MCF 10A (cell line): ENCODE results near the gene ZFAND3. TPM values are rescaled to one million over a fixed set of nuclear protein-coding genes. Genes with fewer than 3 reads are reported as not detected.

Experiments
- BruUV-seq: library from RNA; stranded (reverse); fragments of 400-500 nt; replicated peaks from 2 replicates; lab custom pipeline; 2021; lab: Mats Ljungman, UMichigan
- CTCF ChIA-PET: fragments of 300-600 bp; sonication (Branson Sonifier 250); formaldehyde crosslinking; extraction: SDS; loops from one replicate; lab custom pipeline; 2021; ENCODE audit warnings: antibody characterized with exemption, inconsistent platforms; lab: Yijun Ruan, JAX
- POLR2A ChIA-PET: fragments of 300-600, 350-650 bp; sonication (Branson Sonifier 250); formaldehyde crosslinking; extraction: SDS; loops from one replicate; lab custom pipeline; 2020; ENCODE audit warnings: antibody characterized with exemption, inconsistent platforms; lab: Yijun Ruan, JAX
- DNase-seq: peaks from one replicate; pipeline ENCODE4 v3.0.0-alpha.2; 2018; ENCODE audit not compliant: unreplicated experiment
- H3K27ac Mint-ChIP-seq: one replicate; pipeline ENCODE4 v1.8.0; 2022; ENCODE audit warnings: mild to moderate bottlenecking, low read depth, mixed read lengths; ENCODE audit not compliant: unreplicated experiment
- H3K27me3 Mint-ChIP-seq: one replicate; pipeline ENCODE4 v1.8.0; 2022; ENCODE audit warnings: mixed read lengths; ENCODE audit not compliant: insufficient read depth, unreplicated experiment
- H3K36me3 Mint-ChIP-seq: one replicate; pipeline ENCODE4 v1.8.0; 2022; ENCODE audit warnings: mild to moderate bottlenecking, moderate library complexity, mixed read lengths; ENCODE audit not compliant: insufficient read depth, unreplicated experiment
- H3K4me1 Mint-ChIP-seq: one replicate; pipeline ENCODE4 v1.8.0; 2022; ENCODE audit warnings: mixed read lengths; ENCODE audit not compliant: insufficient read depth, unreplicated experiment
- H3K4me3 Mint-ChIP-seq: one replicate; pipeline ENCODE4 v1.8.0; 2022; ENCODE audit warnings: mild to moderate bottlenecking, moderate library complexity, mixed read lengths; ENCODE audit not compliant: unreplicated experiment
- H3K9me3 Mint-ChIP-seq: one replicate; pipeline ENCODE4 v1.8.0; 2022; ENCODE audit warnings: mixed read lengths; ENCODE audit not compliant: unreplicated experiment
- CTCF ChIP-seq: fragments of 200-600 bp; IDR thresholded peaks from one replicate; pipeline ENCODE4 v1.8.0; 2022; ENCODE audit warnings: antibody characterized with exemption, mild to moderate bottlenecking; ENCODE audit not compliant: unreplicated experiment
- intact Hi-C: fragments of 100-400 bp; cut with micrococcal nuclease; formaldehyde crosslinking; loops from 2 replicates; pipeline ENCODE4 v1.14.1; 2022
- total RNA-seq: library from RNA; stranded (reverse); gene quantifications from 2 replicates; pipeline ENCODE4 v1.2.3, GENCODE V29; 2022

The ZFAND3 gene
- total RNA-seq, 1 experiment from 2014 or later = 100 TPM

- Mint-ChIP-seq H3K27ac (no peak overlapping the region), H3K4me1 (no peaks in the 10 kb centered on the region), H3K4me3 (no peak overlapping the region), H3K36me3 (no peaks in the 10 kb centered on the region), H3K27me3 (no peaks in the 10 kb centered on the region), H3K9me3 (no peaks in the 10 kb centered on the region)
- CTCF ChIA-PET = interaction anchor here (0.6 to 1.0 kb wide), 4 partner anchors 16 to 129 kb away, joined by 3 to 5 read pairs (median 4); no protein-coding TSS in a partner anchor
- no peak for DNase-seq
- POLR2A ChIA-PET = interaction anchor here (0.6 to 0.7 kb wide), 3 partner anchors 26 to 721 kb away, joined by 3 read pairs; no protein-coding TSS in a partner anchor
- BruUV-seq = no TSS peak
- intact Hi-C loops = no loop called here
- no peak for TF ChIP-seq CTCF
These were observed 122.3 kb downstream of the ZFAND3 start for GRCh38 chr6:37941871-37942270.

DNA sequence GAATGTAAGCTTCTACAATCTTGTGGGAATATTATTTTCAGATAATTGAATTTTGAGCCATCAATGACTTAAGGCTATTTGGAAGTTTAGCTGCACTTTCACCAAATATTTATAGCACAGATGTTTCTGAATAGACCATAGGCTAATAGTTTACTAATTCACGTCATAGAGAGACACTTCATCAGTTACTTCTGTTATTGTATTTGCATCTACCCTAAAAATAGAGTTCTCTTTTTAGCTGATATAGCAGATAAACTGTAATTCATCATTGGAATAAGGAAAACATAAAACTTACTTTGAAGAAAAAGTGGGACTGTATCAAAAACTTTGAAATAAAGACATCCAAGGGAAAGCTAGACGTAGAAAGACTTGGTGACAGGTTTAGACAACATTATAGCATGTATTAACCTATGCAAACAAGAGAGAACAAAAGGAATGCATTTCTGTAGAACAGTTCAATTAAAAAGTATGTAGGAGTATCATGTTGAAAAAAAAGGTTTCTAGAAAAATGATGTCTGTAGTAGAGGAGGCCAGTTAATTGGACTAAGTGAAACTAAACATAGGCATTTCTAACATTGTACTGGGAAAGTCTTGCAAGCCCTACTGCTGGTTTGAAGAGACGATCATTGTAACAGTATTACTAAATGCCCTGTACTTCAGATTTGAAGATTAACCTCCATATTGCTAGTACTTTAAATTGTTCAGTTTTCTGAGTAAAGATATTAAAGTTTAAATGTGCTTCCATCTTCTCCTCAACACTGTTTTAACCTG, 123.3 kb downstream of the ZFAND3 start:
- H3K4me3 Mint-ChIP-seq = no peak overlapping the region
- ChIA-PET POLR2A (interaction anchor here (0.6 to 0.9 kb wide), 3 partner anchors 19 to 483 kb away, joined by 3 read pairs; no protein-coding TSS in a partner anchor), CTCF (interaction anchor here (0.7 to 1.0 kb wide), 3 partner anchors 9 to 83 kb away, joined by 3 to 5 read pairs (median 4); no protein-coding TSS in a partner anchor)
- no peak for DNase-seq
- intact Hi-C loops = no loop called here
- no peak overlapping the region for H3K27ac Mint-ChIP-seq
- H3K36me3 Mint-ChIP-seq = no peaks in the 10 kb centered on the region
- H3K27me3 Mint-ChIP-seq = no peaks in the 10 kb centered on the region
- BruUV-seq = no TSS peak
- no peak for TF ChIP-seq CTCF
- H3K4me1 Mint-ChIP-seq = no peaks in the 10 kb centered on the region
- no peaks in the 10 kb centered on the region for H3K9me3 Mint-ChIP-seq

GRCh38 chr6:37943436-37944058, 124.0 kb downstream of the ZFAND3 start:
- DNase-seq = no peak
- H3K4me3 Mint-ChIP-seq = no peak overlapping the region
- H3K27me3 Mint-ChIP-seq = no peaks in the 10 kb centered on the region
- no peak for TF ChIP-seq CTCF
- BruUV-seq = no TSS peak
- no peaks in the 10 kb centered on the region for H3K36me3 Mint-ChIP-seq
- intact Hi-C loops = no loop called here
- H3K4me1 Mint-ChIP-seq = no peaks in the 10 kb centered on the region
- no peaks in the 10 kb centered on the region for H3K9me3 Mint-ChIP-seq
- CTCF ChIA-PET = interaction anchor here (0.7 kb wide), 1 partner anchor 8 kb away, joined by 3 read pairs; no protein-coding TSS in a partner anchor
- H3K27ac Mint-ChIP-seq = no peak overlapping the region
- POLR2A ChIA-PET = interaction anchor here (0.6 to 0.9 kb wide), 2 partner anchors 20 to 47 kb away, joined by 3 read pairs; no protein-coding TSS in a partner anchor

GRCh38 chr6:37946057-37946456, 126.5 kb downstream of the ZFAND3 start:
- Mint-ChIP-seq H3K4me3 (no peak overlapping the region), H3K27ac (no peak overlapping the region)
- BruUV-seq = no TSS peak

More at GRCh38 chr6:37946057-37946456, 126.5 kb downstream of the ZFAND3 start:
- H3K4me1 Mint-ChIP-seq = no peaks in the 10 kb centered on the region
- H3K36me3 Mint-ChIP-seq = no peaks in the 10 kb centered on the region
- CTCF ChIA-PET = interaction anchor here (0.6 kb wide), 1 partner anchor 326 kb away, joined by 3 read pairs; no protein-coding TSS in a partner anchor
- no peaks in the 10 kb centered on the region for H3K9me3 Mint-ChIP-seq
- H3K27me3 Mint-ChIP-seq = no peaks in the 10 kb centered on the region
- POLR2A ChIA-PET = no interaction called here
- DNase-seq = no peak
- intact Hi-C loops = no loop called here
- TF ChIP-seq CTCF = no peak
